GM10248 (cell line): ENCODE results near the gene ERGIC1.

Experiments used
- CTCF ChIA-PET: fragments of 300-600 bp; sonication (Branson Sonifier 250); formaldehyde crosslinking; extraction: SDS; loops from one replicate; lab custom pipeline; 2021; ENCODE audit warnings: antibody characterized with exemption; lab: Yijun Ruan, JAX
- POLR2A ChIA-PET: fragments of 350-650 bp; sonication (Branson Sonifier 250); formaldehyde crosslinking; extraction: SDS; loops from one replicate; lab custom pipeline; 2020; ENCODE audit warnings: antibody characterized with exemption; lab: Yijun Ruan, JAX
- DNase-seq: peaks from one replicate; pipeline ENCODE4 v3.0.0; 2012; ENCODE audit errors: extremely low spot score
- TF ChIP-seq, protein P1 (sequence below): IDR thresholded peaks from 2 replicates; pipeline ENCODE4 v1.5.1; 2012; ENCODE audit warnings: mild to moderate bottlenecking, low read depth; ENCODE audit errors: extremely low read depth, missing control alignments, control extremely low read depth

ERGIC1 gene

DNA sequence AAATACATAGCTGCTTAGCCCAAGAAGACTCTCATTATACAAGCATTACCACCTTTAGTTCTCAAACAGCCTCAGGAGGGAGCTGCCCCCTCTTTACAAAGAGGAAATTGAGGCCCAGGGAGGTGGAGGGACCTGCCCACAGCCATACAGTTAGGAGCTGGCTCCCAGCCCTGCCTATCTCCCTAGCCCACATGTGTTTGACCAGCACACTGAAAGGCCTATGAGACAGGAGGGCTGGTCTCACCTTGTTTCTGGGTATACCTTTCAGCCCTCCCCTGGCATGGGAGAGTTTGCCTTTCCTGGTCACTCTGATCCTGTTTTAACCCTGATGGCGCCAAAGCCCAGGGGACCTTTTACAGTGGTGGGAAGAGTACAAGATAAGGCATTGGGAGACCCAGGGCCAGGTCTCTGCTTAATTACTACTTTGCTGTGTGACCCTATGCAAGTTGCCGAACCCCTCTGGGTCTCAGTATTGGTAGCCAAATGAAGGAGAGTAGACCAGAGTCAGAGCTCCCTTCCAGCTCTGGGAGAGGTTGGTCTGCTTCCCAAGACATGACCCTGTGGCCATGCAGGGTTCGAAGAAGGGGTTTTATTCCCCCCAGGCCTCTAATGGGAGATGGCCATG lies 64.3 kb downstream of the ERGIC1 start:
- TF ChIP-seq, protein P1, sequence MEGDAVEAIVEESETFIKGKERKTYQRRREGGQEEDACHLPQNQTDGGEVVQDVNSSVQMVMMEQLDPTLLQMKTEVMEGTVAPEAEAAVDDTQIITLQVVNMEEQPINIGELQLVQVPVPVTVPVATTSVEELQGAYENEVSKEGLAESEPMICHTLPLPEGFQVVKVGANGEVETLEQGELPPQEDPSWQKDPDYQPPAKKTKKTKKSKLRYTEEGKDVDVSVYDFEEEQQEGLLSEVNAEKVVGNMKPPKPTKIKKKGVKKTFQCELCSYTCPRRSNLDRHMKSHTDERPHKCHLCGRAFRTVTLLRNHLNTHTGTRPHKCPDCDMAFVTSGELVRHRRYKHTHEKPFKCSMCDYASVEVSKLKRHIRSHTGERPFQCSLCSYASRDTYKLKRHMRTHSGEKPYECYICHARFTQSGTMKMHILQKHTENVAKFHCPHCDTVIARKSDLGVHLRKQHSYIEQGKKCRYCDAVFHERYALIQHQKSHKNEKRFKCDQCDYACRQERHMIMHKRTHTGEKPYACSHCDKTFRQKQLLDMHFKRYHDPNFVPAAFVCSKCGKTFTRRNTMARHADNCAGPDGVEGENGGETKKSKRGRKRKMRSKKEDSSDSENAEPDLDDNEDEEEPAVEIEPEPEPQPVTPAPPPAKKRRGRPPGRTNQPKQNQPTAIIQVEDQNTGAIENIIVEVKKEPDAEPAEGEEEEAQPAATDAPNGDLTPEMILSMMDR = no peak
- ChIA-PET CTCF (interaction anchor here (1.3 to 2.2 kb wide), 4 partner anchors 12 to 185 kb away, joined by 3 to 9 read pairs (median 4); no protein-coding TSS in a partner anchor), POLR2A (no interaction called here)
- no peak for DNase-seq

DNA sequence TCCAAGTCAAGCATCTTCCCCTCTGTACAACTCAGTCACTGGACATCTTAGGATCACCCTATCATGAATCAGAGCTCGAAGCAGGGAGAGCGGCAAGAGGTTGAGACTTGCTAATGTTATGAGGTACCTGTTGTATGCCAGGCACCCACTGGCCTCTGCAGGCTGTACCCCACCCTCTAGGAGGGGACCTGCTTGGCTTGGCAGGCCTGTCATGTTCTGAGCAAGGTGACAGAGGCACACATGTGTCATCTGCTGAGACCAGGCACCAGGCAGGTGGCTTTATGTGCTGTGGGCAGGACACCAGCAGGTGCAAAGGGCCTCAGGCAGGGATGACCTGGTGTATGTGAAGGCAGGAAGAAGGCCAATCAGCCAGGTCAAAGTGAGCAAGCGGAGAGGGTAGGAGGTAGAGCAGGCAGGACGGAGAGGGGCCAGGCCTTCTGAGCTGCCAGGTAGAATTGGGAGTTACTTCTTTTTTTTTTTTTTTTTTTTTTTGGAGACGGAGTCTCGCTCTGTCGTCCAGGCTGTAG lies 64.9 kb downstream of the ERGIC1 start:
- no peak for DNase-seq
- CTCF ChIA-PET = interaction anchor here (1.5 to 2.0 kb wide), 3 partner anchors 13 to 186 kb away, joined by 3 to 5 read pairs (median 4); no protein-coding TSS in a partner anchor
- POLR2A ChIA-PET = no interaction called here
- TF ChIP-seq, protein P1 = no peak

DNA sequence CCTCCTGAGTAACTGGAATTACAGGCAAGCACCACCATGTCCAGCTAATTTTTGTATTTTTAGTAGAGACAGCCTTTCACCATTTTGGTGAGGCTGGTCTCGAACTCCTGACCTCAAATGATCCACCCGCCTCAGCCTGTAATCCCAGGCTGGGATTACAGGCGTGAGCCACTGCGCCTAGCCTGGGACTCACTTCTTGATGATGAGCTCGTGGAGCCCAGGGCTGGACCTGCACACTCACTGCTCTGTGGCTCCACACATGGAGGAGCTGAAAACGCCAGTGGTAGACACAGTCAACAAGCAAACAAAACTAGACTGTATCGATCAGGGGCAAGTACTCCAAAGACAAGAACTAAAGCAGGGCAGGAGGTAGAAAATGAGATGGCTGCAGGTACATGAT lies 65.4 kb downstream of the ERGIC1 start:
- CTCF ChIA-PET = interaction anchor here (1.0 to 2.0 kb wide), 5 partner anchors 10 to 187 kb away, joined by 3 to 5 read pairs (median 4); partner anchors contain the start of gene DUSP1
- no peak for DNase-seq
- TF ChIP-seq, protein P1 = no peak
- POLR2A ChIA-PET = no interaction called here

DNA sequence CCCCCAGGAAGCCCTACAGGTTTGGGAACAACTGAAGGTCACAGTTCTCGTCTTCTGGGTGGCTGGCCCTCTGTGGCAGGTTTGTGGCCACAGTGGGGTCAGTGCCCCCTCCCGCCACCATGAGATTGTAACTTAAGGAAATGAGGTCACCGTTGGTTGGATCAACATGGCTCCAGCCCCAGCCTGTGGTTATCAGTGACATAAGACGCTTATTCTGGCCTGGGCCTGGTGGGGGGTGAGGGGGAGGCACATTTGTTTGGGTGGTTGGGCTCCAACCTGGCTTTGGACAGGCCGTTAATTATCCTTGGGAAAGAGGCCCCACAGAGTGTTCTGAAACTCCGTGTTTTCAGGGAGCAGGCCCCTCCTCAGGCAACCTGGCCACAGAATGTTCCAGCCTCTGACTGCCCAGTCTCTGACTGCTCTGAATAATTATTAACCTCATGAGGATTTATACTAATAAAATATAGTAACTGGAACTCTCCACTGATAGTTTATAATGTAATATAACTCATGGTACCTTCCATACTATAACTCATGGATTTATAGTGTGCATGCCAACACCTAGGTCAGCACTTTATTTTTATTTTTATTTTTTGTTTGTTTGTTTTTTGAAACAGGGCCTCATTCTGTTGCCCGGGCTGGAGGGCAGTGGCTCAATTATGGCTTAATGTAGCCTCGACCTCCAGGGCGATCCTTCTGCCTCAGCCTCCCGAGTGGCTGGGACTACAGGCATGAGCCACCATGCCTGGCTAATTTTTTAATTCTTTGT lies 67.1 kb downstream of the ERGIC1 start:
- ChIA-PET POLR2A (no interaction called here), CTCF (interaction anchor here (1.9 kb wide), 1 partner anchor 31 kb away, joined by 5 read pairs; no protein-coding TSS in a partner anchor)
- DNase-seq = no peak
- TF ChIP-seq, protein P1 = no peak

DNA sequence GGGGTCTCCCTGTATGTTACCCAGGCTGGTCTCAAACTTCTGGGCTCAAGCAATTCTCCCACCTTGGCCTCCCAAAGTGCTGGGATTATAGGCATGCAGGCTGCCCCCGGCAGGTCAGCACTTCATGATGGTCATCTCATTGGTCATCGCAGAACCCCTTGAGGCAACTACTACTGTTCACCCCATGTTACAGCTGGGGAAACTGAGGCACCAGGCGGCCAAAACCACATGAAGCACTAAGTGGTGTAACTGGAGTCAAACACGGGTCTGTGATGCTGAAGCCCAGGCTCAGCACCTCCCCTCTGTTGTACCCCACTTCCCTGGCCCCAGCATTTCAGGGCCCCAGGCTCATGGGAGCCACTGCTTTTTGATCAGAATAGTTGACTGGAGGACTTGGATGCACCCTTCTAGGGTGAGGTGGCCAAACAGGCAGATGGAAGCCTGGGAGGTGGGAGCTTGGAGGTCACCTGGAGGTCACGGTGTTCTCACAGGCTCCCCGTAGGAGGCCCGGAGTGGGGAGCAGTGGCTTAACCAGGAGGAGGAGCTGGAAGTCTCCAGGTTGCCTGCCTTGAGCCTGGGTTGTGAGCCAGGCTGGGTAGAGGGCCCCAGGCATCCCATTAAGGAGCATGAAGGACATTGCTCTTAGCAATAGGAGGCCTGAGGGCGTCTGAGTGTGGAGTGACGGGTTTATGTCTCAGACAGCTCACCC lies 67.9 kb downstream of the ERGIC1 start:
- POLR2A ChIA-PET = no interaction called here
- TF ChIP-seq, protein P1 = no peak
- CTCF ChIA-PET = interaction anchor here (1.9 kb wide), 1 partner anchor 30 kb away, joined by 5 read pairs; no protein-coding TSS in a partner anchor
- DNase-seq = no peak
